NOMO-1 treated with DMSO at 0.1 percent for 48 hours (cell line): ENCODE measurements around the gene CACNA1D.
"Not testable (repeated sequence)": the region's sequence is repeated elsewhere in the genome, so short reads cannot be mapped to it uniquely, and the experiment has no call there.

ENCODE experiments used
- DNase-seq: peaks from one replicate; lab custom pipeline; 2025; ENCODE audit not compliant: unreplicated experiment; lab: John Stamatoyannopoulos, UW

Gene CACNA1D

DNA sequence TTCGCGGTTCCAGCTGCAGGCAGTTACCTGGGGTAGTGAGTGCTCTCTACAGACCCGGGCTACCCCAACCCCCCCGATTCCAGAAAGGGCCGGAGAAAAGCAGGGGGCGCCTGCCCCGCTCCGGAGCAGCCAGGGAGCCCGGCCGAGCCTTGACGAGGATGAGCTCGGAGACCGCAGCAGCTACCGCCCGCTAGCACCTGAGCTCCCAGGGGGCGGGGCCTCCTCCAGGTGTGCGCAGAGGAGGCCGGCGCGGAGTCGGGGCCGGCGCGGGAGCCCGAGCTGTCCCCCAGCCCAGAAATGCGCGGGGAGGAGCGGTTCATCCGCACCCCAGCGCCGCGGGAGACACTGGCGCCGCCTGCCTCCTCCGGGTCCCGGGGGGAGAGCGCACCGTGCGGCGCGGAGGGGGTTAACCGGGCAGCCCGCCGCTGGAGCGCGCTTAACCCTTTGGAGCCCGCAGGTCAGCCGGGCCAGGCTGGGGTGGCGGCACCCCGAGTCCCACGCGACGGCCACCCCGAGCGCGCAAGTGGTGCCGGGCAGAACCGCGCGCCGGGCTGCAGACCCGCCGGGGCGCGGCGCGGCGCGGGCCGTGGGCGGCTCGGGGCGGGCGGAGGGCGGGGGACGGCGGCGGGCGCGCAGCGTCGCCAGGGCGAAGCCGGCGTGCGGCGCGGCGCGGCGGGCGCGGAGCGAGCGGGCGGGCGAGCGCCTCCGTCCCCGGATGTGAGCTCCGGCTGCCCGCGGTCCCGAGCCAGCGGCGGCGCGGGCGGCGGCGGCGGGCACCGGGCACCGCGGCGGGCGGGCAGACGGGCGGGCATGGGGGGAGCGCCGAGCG lies at the start of gene CACNA1D:
Gene CACNA1D, plus strand, starts transcription at position 649 of the 829 bp plus-strand sequence. CDS start 556 bp downstream, outside the sequence.
- no peak for DNase-seq

DNA sequence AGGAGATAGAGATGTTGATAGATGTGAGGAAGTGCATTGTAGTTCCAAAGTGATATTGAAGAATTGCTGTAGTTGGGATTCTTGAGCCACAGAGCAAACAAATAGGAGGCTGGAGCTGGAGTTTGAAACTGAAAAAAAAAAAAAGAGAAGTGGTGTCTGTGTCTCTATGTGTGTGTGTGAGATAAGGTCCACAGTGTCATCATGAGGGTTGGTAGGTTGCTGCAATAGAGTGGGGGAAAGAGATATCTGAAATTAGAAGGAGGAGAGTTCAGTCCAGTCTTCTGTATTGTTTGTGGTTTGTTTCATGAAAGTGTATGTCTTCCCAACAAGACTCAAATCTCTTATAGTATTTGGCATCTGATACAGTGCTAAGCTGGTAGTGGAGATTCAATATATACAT lies 37.3 kb upstream of the CACNA1D start:
- peak; percentile 4 for DNase-seq

DNA sequence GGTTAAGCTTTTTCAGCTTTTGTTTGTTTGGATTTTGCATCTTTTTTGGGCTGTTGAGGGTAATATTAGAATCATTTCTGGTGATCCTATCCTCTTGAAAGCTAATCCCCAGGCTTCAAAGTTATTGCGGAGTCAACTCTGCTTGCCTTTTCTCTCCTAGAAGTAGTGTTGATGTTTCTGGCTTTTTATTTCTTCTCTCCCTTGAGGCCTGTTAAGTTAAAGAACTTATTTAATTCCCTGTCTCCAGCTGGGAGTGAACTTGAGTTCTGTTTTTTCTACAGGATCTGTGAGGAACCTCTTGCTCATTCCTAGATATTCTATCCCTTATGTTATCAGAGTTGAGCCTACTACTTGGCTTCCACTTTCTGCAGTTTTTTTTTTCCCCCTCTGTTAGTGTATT lies 34.1 kb upstream of the CACNA1D start:
- no peak for DNase-seq

DNA sequence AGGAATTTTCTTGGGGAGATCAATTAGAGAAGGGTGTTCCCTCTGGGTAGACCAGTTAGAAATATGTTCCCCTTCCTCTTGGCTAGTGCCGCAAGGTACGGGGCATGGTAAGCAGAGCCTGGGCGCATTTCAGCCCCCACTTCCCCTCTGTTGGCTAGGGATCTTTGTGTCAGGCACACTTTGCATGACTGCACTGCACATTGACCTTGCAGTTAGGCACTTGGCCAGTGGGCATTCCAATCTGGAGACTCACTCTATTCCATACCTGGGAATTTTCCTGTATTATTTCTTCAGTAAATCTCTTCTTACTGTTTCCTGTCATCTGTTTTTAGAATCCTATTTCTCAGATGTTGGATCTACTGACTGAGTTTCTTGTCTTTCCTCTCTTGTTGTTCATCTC lies 30.0 kb upstream of the CACNA1D start:
- DNase-seq, result no peak

DNA sequence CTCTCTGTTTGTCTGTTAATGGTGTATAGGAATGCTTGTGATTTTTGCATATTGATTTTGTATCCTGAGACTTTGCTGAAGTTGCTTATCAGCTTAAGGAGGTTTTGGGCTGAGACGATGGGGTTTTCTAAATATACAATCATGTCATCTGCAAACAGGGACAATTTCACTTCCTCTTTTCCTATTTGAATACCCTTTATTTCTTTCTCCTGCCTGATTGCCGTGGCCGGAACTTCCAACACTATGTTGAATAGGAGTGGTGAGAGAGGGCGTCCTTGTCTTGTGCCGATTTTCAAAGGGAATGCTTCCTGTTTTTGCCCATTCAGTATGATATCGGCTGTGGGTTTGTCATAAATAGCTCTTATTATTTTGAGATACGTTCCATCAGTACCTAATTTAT lies 24.7 kb upstream of the CACNA1D start:
- DNase-seq, result not testable (repeated sequence)

DNA sequence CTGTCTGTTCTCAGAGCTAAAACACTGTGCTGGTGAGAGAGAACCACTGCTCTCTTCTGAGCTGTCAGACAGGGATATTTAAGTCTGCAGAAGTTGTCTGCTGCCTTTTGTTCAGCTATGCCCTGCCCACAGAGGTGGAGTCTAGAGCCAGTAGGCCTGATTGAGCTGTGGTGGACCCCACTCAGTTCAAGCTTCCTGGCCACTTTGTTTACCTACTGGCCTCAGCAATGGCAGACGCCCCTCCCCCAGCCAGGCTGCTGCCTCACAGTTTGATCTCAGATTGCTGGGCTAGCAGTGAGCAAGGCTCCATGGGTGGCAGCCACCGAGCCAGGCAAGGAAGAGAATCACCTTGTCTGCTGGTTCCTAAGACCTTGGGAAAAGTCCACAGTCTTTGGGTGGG lies 21.0 kb upstream of the CACNA1D start:
- no peak for DNase-seq

DNA sequence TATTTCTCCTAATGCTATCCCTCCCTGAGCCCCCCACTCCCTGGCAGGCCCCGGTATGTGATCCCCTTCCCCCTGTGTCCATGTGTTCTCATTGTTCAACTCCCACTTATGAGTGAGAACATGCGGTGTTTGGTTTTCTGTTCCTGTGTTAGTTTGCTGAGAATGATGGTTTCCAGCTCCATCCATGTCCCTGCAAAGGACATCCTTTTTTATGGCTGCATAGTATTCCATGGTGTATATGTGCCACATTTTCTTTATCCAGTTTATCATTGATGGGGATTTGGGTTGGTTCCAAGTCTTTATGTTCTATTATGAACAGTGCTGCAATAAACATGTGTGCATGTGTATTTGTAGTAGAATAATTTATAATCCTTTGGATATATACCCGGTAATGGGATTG lies 18.0 kb upstream of the CACNA1D start:
- DNase-seq, result not testable (repeated sequence)

DNA sequence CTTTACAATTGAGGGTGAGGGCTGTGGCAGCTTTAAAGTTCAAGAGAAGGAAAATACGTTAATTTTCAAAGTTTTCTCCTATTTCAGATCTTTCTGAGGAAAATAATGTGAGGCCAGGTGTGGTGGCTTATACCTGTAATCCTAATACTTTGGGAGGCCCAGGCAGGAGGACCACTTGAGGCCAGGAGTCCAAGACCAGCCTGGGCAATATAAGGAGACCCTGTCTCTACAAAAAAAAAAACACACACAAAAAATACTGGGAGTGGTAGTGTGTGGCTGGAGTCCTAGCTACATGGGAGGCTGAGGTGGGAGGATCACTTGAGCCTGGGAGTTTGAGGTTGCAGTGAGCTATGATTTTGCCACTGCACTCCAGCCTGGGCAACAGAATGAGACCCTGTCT lies 16.7 kb upstream of the CACNA1D start:
- DNase-seq, result not testable (repeated sequence)

DNA sequence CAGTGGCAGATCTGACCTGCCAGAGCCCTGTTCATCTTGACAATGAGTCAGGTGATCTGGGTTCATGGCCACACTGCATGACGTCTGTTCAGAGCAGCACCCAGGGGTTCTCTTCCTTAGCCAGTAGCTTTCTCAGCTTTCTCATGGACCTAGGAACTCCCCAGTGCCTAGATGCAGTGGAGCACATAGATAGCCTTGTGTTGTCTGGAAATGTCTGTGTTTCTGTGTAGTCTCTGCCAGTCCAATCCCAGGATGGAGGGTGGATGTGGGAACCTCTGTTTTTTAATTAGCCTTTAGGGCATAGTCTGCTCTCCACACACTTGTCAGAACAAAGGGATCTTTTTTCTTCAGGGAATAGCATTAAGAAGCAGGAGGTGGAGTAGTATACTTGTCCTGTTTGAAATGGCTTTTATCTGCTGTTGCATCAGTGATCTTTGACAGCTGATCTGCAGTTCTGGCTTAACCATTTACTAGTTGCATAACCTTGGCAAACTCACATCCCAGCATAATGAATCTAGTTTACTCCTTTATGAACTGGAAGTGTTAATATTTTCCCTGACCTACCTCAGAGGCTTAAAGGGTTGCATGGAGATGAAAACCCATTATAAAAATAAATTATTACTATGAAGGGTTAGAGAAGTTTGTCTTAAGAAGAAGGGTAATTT lies 16.1 kb upstream of the CACNA1D start:
- no peak for DNase-seq

DNA sequence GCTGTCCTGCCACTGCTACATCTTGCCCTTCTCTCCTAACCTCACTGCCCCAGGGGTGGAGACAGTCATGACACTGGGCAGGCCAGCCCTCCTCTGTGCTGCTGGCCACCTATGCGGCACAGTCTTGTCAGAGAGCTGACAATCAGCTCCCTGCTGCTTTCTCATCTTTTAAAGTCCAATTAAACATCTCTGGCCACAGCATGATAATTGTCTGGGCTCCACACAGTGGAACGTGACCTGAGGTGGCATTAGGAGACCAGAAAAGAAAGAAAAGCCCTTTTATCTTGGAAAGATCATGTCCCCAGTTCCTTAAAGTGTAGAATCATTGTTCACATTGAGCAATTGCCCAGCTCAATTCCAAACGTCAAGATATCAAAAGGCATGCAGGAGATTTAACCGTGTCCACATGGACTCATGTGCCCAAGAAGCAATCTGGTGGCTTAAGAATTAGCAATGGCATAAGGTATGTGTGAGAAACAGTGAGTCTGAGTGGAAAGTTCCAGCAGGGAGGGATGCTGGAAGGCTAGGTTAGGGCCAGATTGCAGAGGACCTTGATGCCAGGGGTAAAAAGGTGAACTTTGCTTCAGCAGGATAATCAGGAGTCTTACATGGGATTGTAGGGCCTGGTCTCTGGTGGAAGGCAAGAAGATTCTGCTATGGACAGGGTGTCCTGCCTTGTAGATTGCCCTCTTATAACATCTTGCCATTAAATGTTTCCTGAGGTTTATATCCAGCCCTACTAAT lies 15.3 kb upstream of the CACNA1D start:
- DNase-seq, result no peak

DNA sequence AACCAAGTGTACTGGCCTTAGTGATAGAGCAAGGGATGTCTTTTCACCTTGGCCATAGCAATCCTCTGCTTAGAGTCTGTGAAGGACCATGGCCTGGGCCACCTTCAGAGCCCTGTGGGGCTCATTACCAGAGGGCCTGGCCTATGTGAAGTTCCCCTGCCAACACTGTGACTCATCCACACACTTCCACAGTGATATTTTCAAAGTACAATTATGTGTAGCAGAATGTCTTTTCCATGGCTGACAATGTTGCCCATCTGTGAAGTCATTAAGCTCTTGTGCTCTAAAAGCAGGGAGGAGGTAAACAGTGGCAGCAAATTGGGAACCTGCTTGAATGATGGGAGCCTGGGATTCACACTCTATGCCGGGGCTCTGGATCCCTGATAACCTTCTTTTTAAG lies 12.2 kb upstream of the CACNA1D start:
- DNase-seq, result no peak

DNA sequence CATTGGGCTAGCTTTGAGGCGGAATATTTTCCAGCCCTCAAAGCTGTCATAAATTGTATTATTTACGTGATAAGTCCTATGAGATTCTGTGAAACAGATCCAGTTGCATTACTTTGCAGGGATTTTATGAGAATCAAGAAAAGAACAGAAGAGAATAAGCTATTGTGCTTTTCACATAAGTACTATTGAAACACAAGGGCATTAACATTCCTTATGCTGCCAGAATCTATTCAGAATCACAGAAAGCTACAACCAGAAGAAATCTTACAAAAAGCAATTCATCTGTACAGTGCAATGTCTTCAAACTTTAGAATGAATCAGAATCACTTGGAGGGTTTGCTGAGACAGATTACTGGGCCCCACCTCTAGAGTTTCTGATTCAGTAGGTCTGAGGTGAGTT lies 10.6 kb upstream of the CACNA1D start:
- no peak for DNase-seq

DNA sequence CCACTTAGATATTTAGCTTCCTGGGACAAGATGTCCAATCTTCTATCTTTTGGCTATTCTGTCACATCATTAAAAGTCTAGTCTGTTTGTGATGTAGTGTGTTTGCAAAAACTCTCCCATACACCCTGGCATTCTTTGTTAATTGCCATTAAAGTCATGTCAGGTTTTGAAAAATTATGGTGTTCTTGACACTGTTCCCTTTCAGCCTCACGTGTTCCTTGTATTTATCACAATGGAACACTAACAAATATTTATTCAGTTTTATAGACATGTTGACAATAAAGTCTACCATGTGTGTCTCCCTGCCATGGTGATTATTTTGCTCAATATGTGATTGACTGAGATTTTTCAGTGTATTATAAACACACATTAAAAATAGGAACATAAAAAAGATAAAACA lies 9.4 kb upstream of the CACNA1D start:
- no peak for DNase-seq

DNA sequence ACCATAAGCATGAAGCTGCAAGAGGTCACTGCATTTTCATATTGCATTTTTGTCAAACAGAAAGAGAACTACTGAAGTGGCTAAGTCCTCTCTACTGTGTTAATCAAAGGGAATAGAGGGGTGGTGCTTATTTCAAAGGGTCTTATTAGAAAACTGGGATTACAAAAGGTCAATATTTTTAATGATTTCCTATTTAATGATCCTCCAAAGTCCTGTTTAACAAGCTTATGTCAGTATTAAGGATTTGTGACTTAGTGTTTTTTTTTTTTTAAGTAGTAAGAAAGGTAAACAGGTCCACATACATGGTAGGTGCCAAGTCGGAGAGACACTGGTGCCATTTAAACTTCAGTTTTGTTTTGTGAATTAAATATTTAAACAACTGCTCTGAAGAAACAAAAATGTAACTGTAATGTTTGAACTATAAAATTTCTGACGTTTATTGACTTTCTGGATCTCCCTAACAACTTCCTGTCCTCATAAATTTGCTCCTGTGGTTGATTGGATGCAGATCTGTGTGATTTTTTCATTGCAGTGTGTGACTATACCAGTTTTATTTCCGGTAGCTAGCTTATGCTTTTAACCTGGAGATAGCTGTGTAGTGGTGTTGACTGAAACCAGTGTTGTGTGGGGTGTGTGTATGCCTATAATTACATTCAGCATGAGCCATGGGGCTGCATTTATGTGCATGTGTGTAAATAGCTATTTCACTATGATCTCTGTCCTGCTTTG lies 8.6 kb upstream of the CACNA1D start:
- DNase-seq, result no peak

DNA sequence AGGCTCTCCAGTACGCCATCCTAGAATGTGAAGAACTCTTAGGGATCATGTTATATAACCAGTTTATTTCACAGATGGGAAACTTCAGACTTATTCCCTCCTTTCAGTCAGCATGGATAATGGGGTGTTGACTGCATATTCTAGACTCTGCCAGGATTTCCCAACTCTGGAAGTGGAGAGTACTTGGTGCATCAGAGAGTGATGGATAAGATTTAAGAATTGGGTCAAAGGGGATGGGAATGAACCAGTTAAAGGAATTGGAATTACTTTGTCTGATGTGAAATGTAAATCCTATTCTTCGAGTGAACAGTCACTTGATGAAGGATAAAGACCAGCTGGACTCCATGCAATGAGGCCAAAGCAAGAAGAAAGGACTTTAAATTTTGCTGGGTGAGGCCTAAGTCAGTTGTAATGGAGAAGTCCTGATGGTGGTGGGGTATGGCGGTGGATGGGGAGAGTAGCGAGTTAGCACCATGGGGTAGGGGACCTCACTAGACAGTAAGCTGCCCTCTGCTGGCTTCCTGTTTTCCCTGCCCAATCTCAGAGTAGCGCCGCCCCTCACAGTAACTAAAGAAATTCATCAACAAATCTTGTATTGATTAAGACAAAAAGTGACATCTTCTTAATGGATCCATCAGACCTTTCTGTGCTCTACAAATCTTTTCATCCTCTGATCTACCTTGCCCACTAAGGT lies 7.3 kb upstream of the CACNA1D start:
- DNase-seq, result no peak

DNA sequence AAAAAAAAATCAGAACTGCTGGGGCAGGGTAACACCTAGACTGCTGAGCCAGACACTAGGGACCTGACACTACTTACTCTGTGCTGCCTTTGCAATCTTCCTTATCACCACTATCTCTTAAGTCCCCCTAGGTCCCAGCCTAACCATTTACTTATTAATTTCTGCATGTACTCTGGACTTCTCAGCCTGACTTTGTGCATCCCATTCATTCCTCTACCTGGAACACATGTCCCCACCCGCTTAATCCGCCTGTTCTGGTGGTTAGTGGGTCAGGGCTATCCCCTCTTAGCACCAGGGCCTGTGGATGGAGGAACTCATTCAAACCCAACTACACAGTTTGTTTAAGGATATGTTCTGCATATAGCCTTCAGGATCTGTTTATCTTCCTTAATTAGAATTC lies 5.0 kb upstream of the CACNA1D start:
- DNase-seq, result no peak

DNA sequence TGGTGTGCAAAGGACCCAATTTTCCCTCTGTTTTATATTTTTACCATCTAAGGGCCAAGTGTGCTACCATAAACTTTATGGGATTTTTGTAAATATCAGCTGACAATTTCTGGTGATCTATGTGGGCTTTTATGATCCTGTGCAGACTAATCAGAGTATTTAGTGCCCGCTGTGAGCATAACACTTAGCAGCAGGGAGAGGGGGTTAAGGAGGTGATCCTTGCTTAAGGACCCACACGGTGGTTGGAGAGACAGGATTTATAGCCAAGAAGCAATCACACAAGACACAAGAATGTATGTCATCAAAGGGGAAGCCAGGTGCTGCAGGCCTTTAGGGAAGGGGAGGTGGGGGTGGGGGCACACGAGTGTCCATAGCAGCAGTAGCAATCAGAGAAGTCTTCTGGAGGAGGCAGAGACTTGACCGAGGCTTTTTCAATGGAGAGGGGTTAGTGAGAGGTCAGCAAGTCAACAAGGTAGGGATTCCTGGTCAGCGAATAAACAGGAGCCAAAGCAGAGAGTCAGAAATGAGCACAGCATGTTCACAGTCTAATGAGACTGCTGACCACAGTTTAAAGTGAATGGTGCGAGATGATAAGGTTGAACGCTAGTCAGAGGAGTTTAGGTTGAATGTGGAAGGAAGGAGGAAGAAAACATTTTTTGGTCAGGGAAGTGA lies 4.5 kb upstream of the CACNA1D start:
- DNase-seq, result no peak

DNA sequence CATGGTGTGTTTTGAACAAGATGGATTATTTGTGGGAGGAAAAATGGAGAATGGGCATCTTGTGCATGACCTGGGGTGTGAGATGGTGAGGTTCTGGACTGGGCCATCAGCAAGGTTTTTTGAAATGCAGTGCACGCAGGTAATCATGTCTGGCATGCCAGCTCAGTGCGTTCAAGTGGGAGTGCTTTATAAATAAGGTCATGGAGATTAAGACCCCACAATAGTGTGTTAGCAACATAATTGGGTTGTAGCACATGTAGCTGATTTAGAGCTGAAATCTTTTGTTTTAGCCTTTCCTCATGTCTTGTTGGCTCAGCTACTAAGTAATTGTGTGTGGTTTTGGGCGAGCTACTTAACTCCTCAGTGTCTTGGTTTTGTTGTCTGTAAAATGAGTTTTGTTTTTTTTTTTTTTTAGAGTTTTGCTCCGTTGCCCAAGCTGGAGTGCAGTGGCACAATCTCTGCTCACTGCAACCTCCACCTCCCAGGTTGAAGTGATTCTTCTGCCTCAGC lies 3.9 kb upstream of the CACNA1D start:
- DNase-seq, result no peak

DNA sequence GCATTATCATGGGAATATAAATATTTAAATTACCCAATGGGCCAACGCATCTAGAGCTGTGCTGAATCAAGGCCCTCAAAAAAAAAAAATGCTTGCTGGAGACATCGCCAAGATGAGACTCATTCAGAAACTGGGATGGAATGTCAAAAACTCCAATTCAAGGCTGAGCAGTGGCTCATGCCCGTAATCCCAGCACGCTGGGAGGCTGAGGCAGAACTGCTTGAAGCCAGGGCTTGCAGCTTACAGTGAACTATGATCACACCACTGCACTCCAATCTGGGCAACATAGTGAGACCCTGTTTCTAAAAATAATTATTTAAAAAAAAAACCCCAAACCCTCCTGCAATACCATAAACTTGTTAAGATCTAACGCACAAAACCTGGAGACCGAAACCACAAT lies 3.1 kb upstream of the CACNA1D start:
- no peak for DNase-seq

DNA sequence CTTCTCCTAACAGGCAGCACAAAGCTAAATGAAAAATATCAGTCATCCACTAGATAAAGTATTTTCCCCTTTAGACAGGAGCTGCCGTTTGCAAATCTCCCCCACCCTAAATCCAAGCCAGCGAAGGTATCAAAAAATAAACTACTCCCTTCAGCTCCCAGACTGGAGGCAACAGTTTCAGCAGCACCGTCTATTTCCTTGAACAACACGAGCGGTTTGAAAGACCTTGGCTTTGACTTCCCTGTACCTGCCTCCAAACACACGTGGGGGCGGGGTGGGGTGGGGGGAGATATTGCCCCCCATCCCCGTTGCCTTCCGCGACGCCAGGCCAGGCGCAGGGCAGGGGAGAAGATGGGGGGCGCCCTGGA lies 832 bp upstream of the CACNA1D start:
- DNase-seq, result no peak
